ENCODE measurements around the gene CEMIP2.

Gene CEMIP2

GRCh38 chr9:71752352-71752751 is 16.0 kb downstream of the CEMIP2 start:
- Histone ChIP-seq H3K9me3 (ENCODE audit: control insufficient read depth, low read length) (no peaks in the 10 kb centered on the region), H3K4me3 (ENCODE audit: extremely low read depth, insufficient read depth, low read length, poor library complexity, severe bottlenecking) (no peak overlapping the region), H3K4me1 (ENCODE audit: control insufficient read depth, insufficient read depth, low read length, poor library complexity, severe bottlenecking) (peaks cover 7% of the 10 kb centered on the region), H3K36me3 (ENCODE audit: control insufficient read depth, insufficient read depth, low read length) (peaks cover 39% of the 10 kb centered on the region), H3K27ac (ENCODE audit: low read depth, low read length, severe bottlenecking) (no peak overlapping the region)
- WGBS, 2 experiments (ENCODE audit: insufficient coverage in 2 of 2) = no CpG with 5 or more reads among the region's 1 CpG

DNA sequence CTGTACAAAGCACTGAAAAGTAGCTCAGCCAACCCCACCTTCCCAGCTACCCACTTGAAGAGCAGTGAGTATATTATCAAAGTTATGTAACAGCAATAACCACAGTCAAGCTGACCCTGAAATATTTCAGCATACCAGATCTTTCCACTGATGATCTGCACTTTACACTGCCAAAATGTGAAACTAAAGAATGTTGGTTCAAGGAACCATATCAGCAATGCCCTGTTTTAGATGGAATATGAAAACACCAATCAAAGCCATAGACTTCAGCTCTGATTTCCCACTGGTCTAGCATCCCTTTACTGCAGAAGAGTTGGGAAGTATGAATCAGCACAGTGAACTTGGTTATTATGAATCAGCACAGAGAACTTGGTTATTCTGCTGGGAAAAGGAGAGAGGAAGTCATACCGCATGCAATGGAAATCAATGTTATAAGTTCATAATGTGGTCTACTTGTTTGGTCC is 20.0 kb downstream of the CEMIP2 start:
- Histone ChIP-seq H3K4me3 (ENCODE audit: extremely low read depth, insufficient read depth, low read length, poor library complexity, severe bottlenecking) (no peak overlapping the region), H3K27ac (ENCODE audit: low read depth, low read length, severe bottlenecking) (no peak overlapping the region), H3K4me1 (ENCODE audit: control insufficient read depth, insufficient read depth, low read length, poor library complexity, severe bottlenecking) (peaks cover 3% of the 10 kb centered on the region), H3K9me3 (ENCODE audit: control insufficient read depth, low read length) (no peaks in the 10 kb centered on the region), H3K36me3 (ENCODE audit: control insufficient read depth, insufficient read depth, low read length) (peaks cover 78% of the 10 kb centered on the region)
- WGBS, 2 experiments (ENCODE audit: insufficient coverage in 2 of 2) = 100% methylated on average over 1 of the region's 1 CpG

GRCh38 chr9:71747576-71747975 is 20.7 kb downstream of the CEMIP2 start:
- Histone ChIP-seq H3K4me3 (ENCODE audit: extremely low read depth, insufficient read depth, low read length, poor library complexity, severe bottlenecking) (no peak overlapping the region), H3K27ac (ENCODE audit: low read depth, low read length, severe bottlenecking) (no peak overlapping the region), H3K9me3 (ENCODE audit: control insufficient read depth, low read length) (no peaks in the 10 kb centered on the region), H3K36me3 (ENCODE audit: control insufficient read depth, insufficient read depth, low read length) (peaks cover 82% of the 10 kb centered on the region), H3K4me1 (ENCODE audit: control insufficient read depth, insufficient read depth, low read length, poor library complexity, severe bottlenecking) (peaks cover 5% of the 10 kb centered on the region)

GRCh38 chr9:71746758-71747125 is 21.6 kb downstream of the CEMIP2 start:
- H3K4me3 ChIP-seq (ENCODE audit: extremely low read depth, insufficient read depth, low read length, poor library complexity, severe bottlenecking) = no peak overlapping the region

GRCh38 chr9:71746023-71746757 is 22.1 kb downstream of the CEMIP2 start:
- no peak overlapping the region for H3K4me3 ChIP-seq (ENCODE audit: extremely low read depth, insufficient read depth, low read length, poor library complexity, severe bottlenecking)

More at GRCh38 chr9:71746758-71747125, 21.6 kb downstream of the CEMIP2 start:
- Histone ChIP-seq H3K36me3 (ENCODE audit: control insufficient read depth, insufficient read depth, low read length) (peaks cover 90% of the 10 kb centered on the region), H3K27ac (ENCODE audit: low read depth, low read length, severe bottlenecking) (no peak overlapping the region), H3K4me1 (ENCODE audit: control insufficient read depth, insufficient read depth, low read length, poor library complexity, severe bottlenecking) (peaks cover 9% of the 10 kb centered on the region), H3K9me3 (ENCODE audit: control insufficient read depth, low read length) (no peaks in the 10 kb centered on the region)
- WGBS, 2 experiments (ENCODE audit: insufficient coverage in 2 of 2) = no CpG with 5 or more reads among the region's 1 CpG

GRCh38 chr9:71744754-71745521 is 23.4 kb downstream of the CEMIP2 start:
- Histone ChIP-seq H3K4me3 (ENCODE audit: extremely low read depth, insufficient read depth, low read length, poor library complexity, severe bottlenecking) (no peak overlapping the region), H3K27ac (ENCODE audit: low read depth, low read length, severe bottlenecking) (no peak overlapping the region), H3K4me1 (ENCODE audit: control insufficient read depth, insufficient read depth, low read length, poor library complexity, severe bottlenecking) (peaks cover 9% of the 10 kb centered on the region), H3K36me3 (ENCODE audit: control insufficient read depth, insufficient read depth, low read length) (peaks cover 96% of the 10 kb centered on the region), H3K9me3 (ENCODE audit: control insufficient read depth, low read length) (no peaks in the 10 kb centered on the region)
- WGBS, 2 experiments (ENCODE audit: insufficient coverage in 2 of 2) = 86 to 88% methylated on average over 15 to 16 of the region's 16 CpGs

More at GRCh38 chr9:71746023-71746757, 22.1 kb downstream of the CEMIP2 start:
- Histone ChIP-seq H3K27ac (ENCODE audit: low read depth, low read length, severe bottlenecking) (no peak overlapping the region), H3K4me1 (ENCODE audit: control insufficient read depth, insufficient read depth, low read length, poor library complexity, severe bottlenecking) (peaks cover 9% of the 10 kb centered on the region), H3K36me3 (ENCODE audit: control insufficient read depth, insufficient read depth, low read length) (peaks cover 96% of the 10 kb centered on the region), H3K9me3 (ENCODE audit: control insufficient read depth, low read length) (no peaks in the 10 kb centered on the region)
- WGBS, 2 experiments (ENCODE audit: insufficient coverage in 2 of 2) = 83 to 93% methylated on average over 6 of the region's 6 CpGs

GRCh38 chr9:71743882-71744281 is 24.4 kb downstream of the CEMIP2 start:
- peaks cover 9% of the 10 kb centered on the region for H3K4me1 ChIP-seq (ENCODE audit: control insufficient read depth, insufficient read depth, low read length, poor library complexity, severe bottlenecking)
- no peak overlapping the region for H3K27ac ChIP-seq (ENCODE audit: low read depth, low read length, severe bottlenecking)
- no peaks in the 10 kb centered on the region for H3K9me3 ChIP-seq (ENCODE audit: control insufficient read depth, low read length)
- H3K4me3 ChIP-seq (ENCODE audit: extremely low read depth, insufficient read depth, low read length, poor library complexity, severe bottlenecking) = no peak overlapping the region
- 100% methylated on average over 2 to 3 of the region's 5 CpGs for WGBS, 2 experiments (ENCODE audit: insufficient coverage in 2 of 2)
- peaks cover 96% of the 10 kb centered on the region for H3K36me3 ChIP-seq (ENCODE audit: control insufficient read depth, insufficient read depth, low read length)

DNA sequence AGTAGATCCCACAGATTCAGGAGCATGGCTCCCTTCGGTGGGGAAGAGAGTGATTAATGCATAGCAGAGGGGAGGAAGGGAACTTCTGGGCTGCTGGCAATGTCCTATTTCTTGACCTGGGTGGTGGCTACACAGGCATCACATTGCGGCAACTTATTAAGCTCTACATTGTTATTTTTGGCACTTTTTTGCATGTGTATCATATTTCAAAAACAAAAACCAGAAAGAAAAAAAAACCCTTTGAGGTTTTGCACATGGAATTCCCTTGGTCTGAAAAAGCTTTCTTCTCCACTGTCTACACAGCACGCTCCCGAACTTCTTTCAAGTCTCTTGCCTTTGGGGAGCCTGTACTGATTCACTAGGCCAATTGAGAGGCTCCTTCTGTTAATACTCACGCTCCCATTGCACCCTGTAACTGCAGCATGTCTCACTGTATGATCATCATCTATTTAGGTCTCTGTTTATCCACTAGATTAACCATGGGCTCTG is 25.1 kb downstream of the CEMIP2 start:
- H3K36me3 ChIP-seq (ENCODE audit: control insufficient read depth, insufficient read depth, low read length) = peaks cover 95% of the 10 kb centered on the region
- peaks cover 9% of the 10 kb centered on the region for H3K4me1 ChIP-seq (ENCODE audit: control insufficient read depth, insufficient read depth, low read length, poor library complexity, severe bottlenecking)
- WGBS, 2 experiments (ENCODE audit: insufficient coverage in 2 of 2) = 99 to 100% methylated on average over 3 to 5 of the region's 5 CpGs
- H3K4me3 ChIP-seq (ENCODE audit: extremely low read depth, insufficient read depth, low read length, poor library complexity, severe bottlenecking) = no peak overlapping the region
- peak overlapping the region; percentile 24 for H3K27ac ChIP-seq (ENCODE audit: low read depth, low read length, severe bottlenecking)
- H3K9me3 ChIP-seq (ENCODE audit: control insufficient read depth, low read length) = no peaks in the 10 kb centered on the region

GRCh38 chr9:71742703-71743102 is 25.6 kb downstream of the CEMIP2 start:
- Histone ChIP-seq H3K4me1 (ENCODE audit: control insufficient read depth, insufficient read depth, low read length, poor library complexity, severe bottlenecking) (peaks cover 9% of the 10 kb centered on the region), H3K4me3 (ENCODE audit: extremely low read depth, insufficient read depth, low read length, poor library complexity, severe bottlenecking) (no peak overlapping the region), H3K27ac (ENCODE audit: low read depth, low read length, severe bottlenecking) (peak overlapping the region; percentile 6), H3K36me3 (ENCODE audit: control insufficient read depth, insufficient read depth, low read length) (peaks cover 93% of the 10 kb centered on the region), H3K9me3 (ENCODE audit: control insufficient read depth, low read length) (no peaks in the 10 kb centered on the region)
- 91 to 100% methylated on average over 4 of the region's 4 CpGs for WGBS, 2 experiments (ENCODE audit: insufficient coverage in 2 of 2)

DNA sequence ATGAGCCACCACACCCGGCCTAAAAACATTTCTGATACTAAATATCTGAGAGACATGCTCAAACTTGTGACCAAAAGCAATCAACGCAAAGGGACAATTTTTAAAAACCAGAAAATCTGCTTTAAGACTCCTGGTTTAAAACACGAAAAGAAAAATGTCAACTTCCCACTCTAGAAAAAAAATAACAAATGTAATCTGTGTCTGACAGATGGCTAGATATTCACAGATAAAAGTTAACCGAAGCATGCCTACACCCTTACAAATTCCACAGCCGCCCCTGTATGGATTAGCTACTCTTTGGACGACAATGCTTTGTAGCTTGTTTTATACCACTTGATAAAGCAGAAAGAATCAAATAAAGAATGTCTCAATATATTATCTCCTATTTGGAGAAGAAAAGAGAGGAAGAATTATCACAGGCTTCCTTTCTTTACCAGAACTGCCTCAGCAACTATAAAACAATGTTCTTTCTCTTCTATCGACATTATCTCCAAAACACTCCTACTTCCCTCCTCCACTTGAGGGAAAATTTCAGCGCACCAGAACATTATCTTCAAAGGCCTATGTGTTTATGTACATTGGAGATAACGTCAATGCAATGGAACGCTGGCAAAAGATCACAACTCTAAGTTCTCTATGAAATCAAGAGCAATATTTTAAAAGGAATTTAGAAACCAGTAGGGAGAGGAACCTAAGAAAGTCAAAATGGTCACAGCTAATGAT is 26.2 kb downstream of the CEMIP2 start:
- Histone ChIP-seq H3K4me1 (ENCODE audit: control insufficient read depth, insufficient read depth, low read length, poor library complexity, severe bottlenecking) (peaks cover 9% of the 10 kb centered on the region), H3K9me3 (ENCODE audit: control insufficient read depth, low read length) (no peaks in the 10 kb centered on the region), H3K4me3 (ENCODE audit: extremely low read depth, insufficient read depth, low read length, poor library complexity, severe bottlenecking) (no peak overlapping the region), H3K36me3 (ENCODE audit: control insufficient read depth, insufficient read depth, low read length) (peaks cover 92% of the 10 kb centered on the region), H3K27ac (ENCODE audit: low read depth, low read length, severe bottlenecking) (peak overlapping the region; percentile 6)
- WGBS, 2 experiments (ENCODE audit: insufficient coverage in 2 of 2) = 86 to 93% methylated on average over 4 to 7 of the region's 10 CpGs
